HG02981 (cell line): ENCODE measurements around the gene SIM1.
A peak's percentile ranks its signal among the peaks of the same experiment; 100 is the strongest.

Experiments used
- ATAC-seq: cut with Tn5 transposase; IDR thresholded peaks from one replicate; pipeline ENCODE4 v1.9.1; 2021; ENCODE audit warnings: mild to moderate bottlenecking, moderate library complexity; ENCODE audit not compliant: unreplicated experiment

The SIM1 gene

GRCh38 chr6:100473182-100473581 is 8.5 kb upstream of the SIM1 start:
- no peak for ATAC-seq

- peak; percentile 87 for ATAC-seq
Observed at GRCh38 chr6:100472674-100473073, 8.0 kb upstream of the SIM1 start.

- no peak for ATAC-seq
Observed at GRCh38 chr6:100470422-100471120, 5.8 kb upstream of the SIM1 start.

GRCh38 chr6:100469101-100469859 is 4.6 kb upstream of the SIM1 start:
- no peak for ATAC-seq

- ATAC-seq = no peak
Observed at GRCh38 chr6:100468016-100468622, 3.4 kb upstream of the SIM1 start.

- ATAC-seq = no peak
Observed at GRCh38 chr6:100467129-100468015, 2.7 kb upstream of the SIM1 start.

GRCh38 chr6:100466410-100467128 is 1.8 kb upstream of the SIM1 start:
- no peak for ATAC-seq

GRCh38 chr6:100465701-100466409 is 1.1 kb upstream of the SIM1 start:
- ATAC-seq = no peak

- no peak for ATAC-seq
Observed at GRCh38 chr6:100464162-100464851, 414 bp downstream of the SIM1 start.

GRCh38 chr6:100463630-100464161 is 1.0 kb downstream of the SIM1 start:
- no peak for ATAC-seq

GRCh38 chr6:100462706-100463629 is 1.8 kb downstream of the SIM1 start:
- no peak for ATAC-seq

GRCh38 chr6:100461917-100462705 is 2.6 kb downstream of the SIM1 start:
- no peak for ATAC-seq

- no peak for ATAC-seq
Observed at GRCh38 chr6:100461278-100461916, 3.3 kb downstream of the SIM1 start.

GRCh38 chr6:100460650-100461204 is 4.0 kb downstream of the SIM1 start:
- ATAC-seq = no peak

- no peak for ATAC-seq
Observed at GRCh38 chr6:100459592-100460184, 5.0 kb downstream of the SIM1 start.
